CD14-positive monocyte (primary cell): ENCODE measurements around the gene NOX5. TPM values are rescaled to one million over a fixed set of nuclear protein-coding genes. Genes with fewer than 3 reads are reported as not detected.

ENCODE experiments used
- DNase-seq, 3 donors: peaks; one replicate each; pipeline ENCODE4 v3.0.0-alpha.2; 2011 to 2022
- H2AFZ ChIP-seq: 2 replicates; pipeline ENCODE4 v1.6.0; 2012; ENCODE audit warnings: mild to moderate bottlenecking, low read depth, low read length, inconsistent platforms; ENCODE audit not compliant: insufficient read depth, poor library complexity, severe bottlenecking
- H3K27ac ChIP-seq, 2 donors: 1 replicate in 1 of 2; 2 replicates in 1 of 2; pipeline ENCODE4 v1.5.1; 2012 to 2013; ENCODE audit warnings: low read length in 2 of 2, control low read depth in 1 of 2, inconsistent platforms in 1 of 2, low read depth in 1 of 2, mild to moderate bottlenecking in 1 of 2
- H3K27me3 ChIP-seq, 2 donors: one replicate each; pipeline versions ENCODE4 v1.6.0 to v1.6.1; 2011 to 2013; ENCODE audit warnings: low read length in 2 of 2; ENCODE audit not compliant: control insufficient read depth in 2 of 2, insufficient read depth in 2 of 2
- H3K36me3 ChIP-seq, 2 donors: replicated peaks in 1 of 2; 1 replicate in 1 of 2; 2 replicates in 1 of 2; pipeline versions ENCODE4 v1.5.1 to v1.6.1; 2012 to 2013; ENCODE audit warnings: low read length in 2 of 2, control low read depth in 1 of 2, inconsistent platforms in 1 of 2, mild to moderate bottlenecking in 1 of 2; ENCODE audit not compliant: insufficient read depth in 2 of 2, control insufficient read depth in 1 of 2
- H3K4me1 ChIP-seq, 2 donors: 1 replicate in 1 of 2; 2 replicates in 1 of 2; pipeline versions ENCODE4 v1.5.1 to v1.6.1; 2012 to 2013; ENCODE audit warnings: low read length in 2 of 2, control low read depth in 1 of 2, inconsistent platforms in 1 of 2, mild to moderate bottlenecking in 1 of 2, moderate library complexity in 1 of 2; ENCODE audit not compliant: insufficient read depth in 2 of 2, control insufficient read depth in 1 of 2
- H3K4me2 ChIP-seq: replicated peaks from 2 replicates; pipeline ENCODE3; 2012; ENCODE audit warnings: low read length, moderate library complexity, mild to moderate bottlenecking; ENCODE audit not compliant: poor library complexity, severe bottlenecking; ENCODE audit errors: extremely low read depth
- H3K4me3 ChIP-seq, 3 experiments: fragments of 200-600 bp in 1 of 3; sonication (generic) in 1 of 3; replicated peaks in 1 of 3; 1 replicate in 2 of 3; 2 replicates in 1 of 3; pipeline ENCODE4 v1.5.1; 2011 to 2013; ENCODE audit warnings: low read length in 3 of 3, mild to moderate bottlenecking in 3 of 3, control low read depth in 2 of 3, low read depth in 2 of 3, inconsistent platforms in 1 of 3, moderate library complexity in 1 of 3
- H3K79me2 ChIP-seq: 2 replicates; pipeline ENCODE4 v1.6.0; 2012; ENCODE audit warnings: mild to moderate bottlenecking, control low read depth, inconsistent platforms, low read length, moderate library complexity; ENCODE audit not compliant: insufficient read depth
- H3K9ac ChIP-seq: 2 replicates; pipeline ENCODE4 v1.6.0; 2017; ENCODE audit warnings: low read length, mild to moderate bottlenecking; ENCODE audit not compliant: insufficient read depth, poor library complexity, severe bottlenecking
- H3K9me3 ChIP-seq, 2 donors: replicated peaks in 1 of 2; 1 replicate in 1 of 2; 2 replicates in 1 of 2; pipeline versions ENCODE4 v1.5.1 to v1.6.1; 2012 to 2013; ENCODE audit warnings: low read length in 2 of 2, control low read depth in 1 of 2; ENCODE audit not compliant: control insufficient read depth in 1 of 2, insufficient read depth in 1 of 2
- H4K20me1 ChIP-seq: 2 replicates; pipeline ENCODE4 v1.6.0; 2012; ENCODE audit warnings: mild to moderate bottlenecking, low read length, control low read depth, moderate library complexity; ENCODE audit not compliant: insufficient read depth
- H3K27ac Mint-ChIP-seq, 7 donors: one replicate each; pipeline ENCODE4 v1.8.0; 2020; ENCODE audit warnings: mild to moderate bottlenecking in 7 of 7, mixed read lengths in 7 of 7, moderate library complexity in 6 of 7, inconsistent platforms in 2 of 7
- H3K27me3 Mint-ChIP-seq, 3 donors: one replicate each; pipeline ENCODE4 v1.8.0; 2021 to 2022; ENCODE audit warnings: low read depth in 3 of 3, mild to moderate bottlenecking in 3 of 3, mixed read lengths in 3 of 3, moderate library complexity in 3 of 3, inconsistent platforms in 1 of 3
- H3K36me3 Mint-ChIP-seq, 2 donors: one replicate each; pipeline ENCODE4 v1.8.0; 2020; ENCODE audit warnings: mixed read lengths in 2 of 2, inconsistent platforms in 1 of 2, mild to moderate bottlenecking in 1 of 2
- H3K4me1 Mint-ChIP-seq: one replicate; pipeline ENCODE4 v1.8.0; 2020; ENCODE audit warnings: mild to moderate bottlenecking, mixed read lengths
- H3K4me3 Mint-ChIP-seq, 2 donors: one replicate each; pipeline ENCODE4 v1.8.0; 2020; ENCODE audit warnings: mild to moderate bottlenecking in 2 of 2, mixed read lengths in 2 of 2, moderate library complexity in 1 of 2
- H3K9me3 Mint-ChIP-seq, 7 donors: one replicate each; pipeline ENCODE4 v1.8.0; 2020 to 2022; ENCODE audit warnings: mixed read lengths in 7 of 7, mild to moderate bottlenecking in 6 of 7, moderate library complexity in 6 of 7, inconsistent platforms in 2 of 7
- WGBS: methylation state at CpG from one replicate; pipeline ENCODE4 v1.1.5; 2013; ENCODE audit warnings: missing lambda C conversion rate; ENCODE audit not compliant: insufficient coverage; 5-methylcytosine and 5-hydroxymethylcytosine counted together
- intact Hi-C, 2 donors: fragments of 100-400 bp; cut with micrococcal nuclease; formaldehyde crosslinking; loops; one replicate each; pipeline versions ENCODE4 v1.15.0 to v1.15.1; 2023
- polyA plus RNA-seq, 3 donors: library from polyadenylated mRNA; depleted of rRNA in 1 of 3; unstranded in 2 of 3; stranded (reverse) in 1 of 3; fragments of 300-500 nt in 2 of 3; fragments of >200 nt in 1 of 3; fragmentation: Illumina TruSeq in 2 of 3; gene quantifications; 1 replicate in 2 of 3; 2 replicates in 1 of 3; pipeline ENCODE4 v1.2.3, GENCODE V29; 2012 to 2021
- TF ChIP-seq, protein P1 (sequence below): fragments of 200-600 bp; IDR thresholded peaks from one replicate; pipeline ENCODE4 v1.8.0; 2022; ENCODE audit warnings: antibody characterized with exemption, mild to moderate bottlenecking

The NOX5 gene
- polyA plus RNA-seq, 3 donors: not detected

DNA sequence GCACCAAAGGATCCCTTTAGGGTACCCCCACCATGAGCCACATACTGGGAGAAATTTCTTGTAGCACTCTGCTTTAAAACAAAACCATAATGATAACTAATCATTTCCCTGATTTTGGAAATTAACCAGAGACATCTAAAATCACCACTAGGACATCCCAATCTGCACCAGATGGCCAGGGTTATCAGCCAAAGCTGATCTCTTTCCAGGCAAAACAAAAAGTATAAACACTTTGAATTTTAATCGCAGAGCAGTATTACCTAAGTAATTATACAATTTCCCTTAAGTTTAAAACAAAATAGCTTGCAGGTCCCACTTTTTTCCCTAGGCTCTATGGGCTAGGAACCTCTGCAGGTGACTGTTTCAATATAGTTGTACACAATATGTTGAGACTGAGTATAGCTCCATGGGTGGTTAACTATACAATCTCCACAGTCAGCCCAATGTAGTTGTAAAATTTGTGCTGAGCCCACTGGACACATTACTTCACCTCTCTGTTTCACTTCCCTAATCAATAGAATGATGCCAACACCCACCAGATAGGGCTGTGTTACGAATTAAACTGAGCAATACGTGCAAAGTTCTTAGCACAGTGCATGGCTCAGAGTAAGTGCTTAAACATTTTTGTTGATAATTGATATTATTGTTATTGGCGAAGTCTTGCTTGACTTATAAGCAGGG is 629 bp upstream of the NOX5 start:
- Mint-ChIP-seq H3K27ac (no peak overlapping the region), H3K4me3 (no peak overlapping the region), H3K4me1 (peaks cover 19% of the 10 kb centered on the region), H3K27me3 (peaks cover 1 to 6% (median 5%) of the 10 kb centered on the region in 3 donors), H3K9me3 (peaks cover 0 to 2% (median 0%) of the 10 kb centered on the region in 7 donors), H3K36me3 (no peaks in the 10 kb centered on the region)
- no peaks in the 10 kb centered on the region for H4K20me1 ChIP-seq
- no peak overlapping the region for H3K27ac ChIP-seq
- DNase-seq: no peak
- no peak overlapping the region for H3K4me3 ChIP-seq
- intact Hi-C loops: no loop called here
- TF ChIP-seq, protein P1, sequence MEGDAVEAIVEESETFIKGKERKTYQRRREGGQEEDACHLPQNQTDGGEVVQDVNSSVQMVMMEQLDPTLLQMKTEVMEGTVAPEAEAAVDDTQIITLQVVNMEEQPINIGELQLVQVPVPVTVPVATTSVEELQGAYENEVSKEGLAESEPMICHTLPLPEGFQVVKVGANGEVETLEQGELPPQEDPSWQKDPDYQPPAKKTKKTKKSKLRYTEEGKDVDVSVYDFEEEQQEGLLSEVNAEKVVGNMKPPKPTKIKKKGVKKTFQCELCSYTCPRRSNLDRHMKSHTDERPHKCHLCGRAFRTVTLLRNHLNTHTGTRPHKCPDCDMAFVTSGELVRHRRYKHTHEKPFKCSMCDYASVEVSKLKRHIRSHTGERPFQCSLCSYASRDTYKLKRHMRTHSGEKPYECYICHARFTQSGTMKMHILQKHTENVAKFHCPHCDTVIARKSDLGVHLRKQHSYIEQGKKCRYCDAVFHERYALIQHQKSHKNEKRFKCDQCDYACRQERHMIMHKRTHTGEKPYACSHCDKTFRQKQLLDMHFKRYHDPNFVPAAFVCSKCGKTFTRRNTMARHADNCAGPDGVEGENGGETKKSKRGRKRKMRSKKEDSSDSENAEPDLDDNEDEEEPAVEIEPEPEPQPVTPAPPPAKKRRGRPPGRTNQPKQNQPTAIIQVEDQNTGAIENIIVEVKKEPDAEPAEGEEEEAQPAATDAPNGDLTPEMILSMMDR: no peak
- H3K4me2 ChIP-seq: no peak overlapping the region
- H3K36me3 ChIP-seq: no peaks in the 10 kb centered on the region
- H3K9me3 ChIP-seq: no peaks in the 10 kb centered on the region
- no peaks in the 10 kb centered on the region for H3K27me3 ChIP-seq
- peaks cover 5 to 16% of the 10 kb centered on the region in 2 donors for H3K4me1 ChIP-seq
- H3K9ac ChIP-seq: no peak overlapping the region
- no peak overlapping the region for H2AFZ ChIP-seq
- H3K79me2 ChIP-seq: no peaks in the 10 kb centered on the region
- no CpG with 5 or more reads among the region's 4 CpGs for WGBS

DNA sequence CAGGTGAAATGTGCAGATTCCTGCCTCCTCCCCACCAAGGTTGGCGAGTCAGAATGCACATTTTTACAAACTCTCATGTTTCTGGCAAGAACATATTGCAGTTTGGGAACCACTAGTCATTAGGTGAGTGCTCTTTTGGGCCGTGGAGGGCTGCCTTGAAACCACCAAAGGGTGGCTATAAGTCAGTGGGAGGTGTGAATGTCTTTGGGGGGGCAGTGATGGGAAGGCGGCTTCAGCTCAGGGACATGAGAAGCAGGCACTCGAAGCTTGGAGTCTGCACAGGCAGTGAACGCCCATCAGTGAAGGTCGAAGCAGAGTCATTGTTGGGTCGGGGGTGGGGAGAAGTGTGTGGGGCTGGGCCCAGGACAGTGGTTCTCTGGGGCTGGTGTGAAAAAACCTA is 1.1 kb downstream of the NOX5 start:
- Histone ChIP-seq H4K20me1 (no peaks in the 10 kb centered on the region), H3K27me3 (no peaks in the 10 kb centered on the region), H3K79me2 (no peaks in the 10 kb centered on the region), H3K4me3 (no peak overlapping the region), H2AFZ (no peak overlapping the region), H3K4me1 (peaks cover 0 to 5% of the 10 kb centered on the region in 2 donors), H3K9ac (no peak overlapping the region), H3K27ac (no peak overlapping the region), H3K9me3 (no peaks in the 10 kb centered on the region), H3K4me2 (no peak overlapping the region), H3K36me3 (no peaks in the 10 kb centered on the region)
- Mint-ChIP-seq H3K4me3 (no peak overlapping the region), H3K36me3 (no peaks in the 10 kb centered on the region), H3K27me3 (peaks cover 1 to 6% (median 5%) of the 10 kb centered on the region in 3 donors), H3K27ac (no peak overlapping the region), H3K9me3 (peaks cover 0 to 2% (median 0%) of the 10 kb centered on the region in 7 donors), H3K4me1 (peaks cover 7% of the 10 kb centered on the region)
- no peak for DNase-seq
- intact Hi-C loops: no loop called here
- WGBS: 84% methylated on average over 6 of the region's 7 CpGs
- TF ChIP-seq, protein P1: no peak
